HepG2 (cell line): ENCODE data around the gene HSFX1.

Experiments used
- CTCF ChIP-seq: sonication (generic); formaldehyde crosslinking; IDR thresholded peaks from 2 replicates; pipeline ENCODE4 v1.5.0; 2020; ENCODE audit warnings: mild to moderate bottlenecking, missing genetic modification reagents, moderate library complexity
- MAFK ChIP-seq, 2 experiments: IDR thresholded peaks in 1 of 2; conservative IDR thresholded peaks in 1 of 2; 2 replicates each; pipeline ENCODE4 v1.6.1; 2011; ENCODE audit warnings: improper control_type of control experiment in 2 of 2, low read length in 2 of 2
- POLR2A ChIP-seq, 2 experiments: IDR thresholded peaks; 2 replicates each; pipeline ENCODE4 v1.6.1; 2011; ENCODE audit warnings: low read depth in 2 of 2, low read length in 2 of 2, mild to moderate bottlenecking in 1 of 2, moderate library complexity in 1 of 2; ENCODE audit not compliant: insufficient read depth in 1 of 2
- TCF7 ChIP-seq: sonication (generic); IDR thresholded peaks from 2 replicates; pipeline ENCODE4 v1.6.1; 2016; ENCODE audit warnings: antibody characterized with exemption, low read depth

DNA sequence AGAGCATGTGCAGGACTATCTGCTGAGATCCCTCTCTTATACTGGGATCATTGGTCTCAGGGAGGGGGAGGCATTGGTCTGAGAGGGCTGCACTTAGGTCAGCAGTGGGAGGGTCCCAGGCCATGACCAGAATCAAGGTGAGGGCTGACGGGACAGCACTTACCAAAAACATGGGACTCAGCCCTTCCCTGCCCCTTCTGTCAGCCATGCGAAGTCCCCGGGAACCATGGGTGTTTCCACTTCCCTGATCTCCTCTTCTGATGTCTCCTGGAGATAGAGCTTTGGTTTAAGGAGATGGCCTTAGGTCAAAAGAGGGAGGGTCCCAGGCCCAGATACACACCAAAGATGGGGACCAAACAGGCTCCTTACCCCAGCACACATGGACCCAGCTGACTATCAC is 12.9 kb upstream of the HSFX1 start:
- TF ChIP-seq POLR2A (IDR thresholded peaks at IDR 0.05; ENCODE audit: insufficient read depth in 1 of 2, low read depth in 2 of 2, low read length in 2 of 2) (no peak), MAFK (conservative IDR thresholded peaks at IDR 0.05 in 1 of 2, IDR thresholded peaks at IDR 0.05 in 1 of 2; ENCODE audit: low read length in 2 of 2) (no peak), CTCF (CRISPR knock-in tag) (no peak), TCF7 (no peak)
